BJ (cell line): Measurements from ENCODE around the gene ASTN1. TPM values are rescaled to one million over a fixed set of nuclear protein-coding genes. Genes with fewer than 3 reads are reported as not detected.
A peak's percentile ranks its signal among the peaks of the same experiment; 100 is the strongest.

Experiments
- CTCF ChIA-PET: fragments of 350-600 bp; formaldehyde crosslinking; extraction: SDS; loops from one replicate; lab custom pipeline; 2021; ENCODE audit warnings: antibody characterized with exemption, inconsistent platforms; lab: Yijun Ruan, JAX
- POLR2A ChIA-PET: fragments of 300-600 bp; sonication (Branson Sonifier 250); formaldehyde crosslinking; extraction: SDS; loops from one replicate; lab custom pipeline; 2021; ENCODE audit warnings: antibody characterized with exemption; lab: Charles Lee
- DNase-seq: peaks from one replicate; pipeline ENCODE4 v3.0.0-alpha.2; 2011; ENCODE audit warnings: low read depth
- H3K27me3 ChIP-seq: 2 replicates; pipeline ENCODE4 v1.6.0; 2011; ENCODE audit warnings: low read length; ENCODE audit not compliant: control insufficient read depth, insufficient read depth
- H3K36me3 ChIP-seq: 2 replicates; pipeline ENCODE4 v1.5.1; 2011; ENCODE audit warnings: low read length; ENCODE audit not compliant: control insufficient read depth, insufficient read depth
- H3K4me3 ChIP-seq: 2 replicates; pipeline ENCODE4 v1.5.1; 2011; ENCODE audit warnings: low read depth, mild to moderate bottlenecking, control low read depth, low read length
- CTCF ChIP-seq: IDR thresholded peaks from 2 replicates; pipeline ENCODE4 v1.5.1; 2011; ENCODE audit warnings: low read depth, mild to moderate bottlenecking, control low read depth, inconsistent platforms, low read length, moderate library complexity; ENCODE audit not compliant: insufficient read depth
- polyA plus RNA-seq: library from polyadenylated mRNA; depleted of rRNA; stranded (reverse); fragments of >200 nt; gene quantifications from 2 replicates; pipeline ENCODE4 v1.2.3, GENCODE V29; 2011

The ASTN1 gene
- polyA plus RNA-seq, 1 experiment, result 0.09 TPM

GRCh38 chr1:177165069-177165439 lies 542 bp upstream of the ASTN1 start:
- Histone ChIP-seq H3K27me3 (peaks cover 18% of the 10 kb centered on the region), H3K36me3 (no peaks in the 10 kb centered on the region), H3K4me3 (no peak overlapping the region)
- POLR2A ChIA-PET, result no interaction called here
- no peak for DNase-seq
- TF ChIP-seq CTCF, result no peak
- CTCF ChIA-PET, result interaction anchor here (0.8 to 2.3 kb wide), 3 partner anchors 14 to 267 kb away, joined by 3 to 10 read pairs (median 4); no protein-coding TSS in a partner anchor

- H3K4me3 ChIP-seq, result peak overlapping the region; percentile 31; the same call in 1 of the 2 replicates
- no peaks in the 10 kb centered on the region for H3K36me3 ChIP-seq
- CTCF ChIA-PET, result interaction anchor here (0.8 kb wide), 1 partner anchor 266 kb away, joined by 3 read pairs; no protein-coding TSS in a partner anchor
- TF ChIP-seq CTCF, result no peak
- no peak for DNase-seq
- POLR2A ChIA-PET, result no interaction called here
- peaks cover 17% of the 10 kb centered on the region for H3K27me3 ChIP-seq
These were observed 600 bp downstream of the ASTN1 start for GRCh38 chr1:177163844-177164379.

- Histone ChIP-seq H3K36me3 (no peaks in the 10 kb centered on the region), H3K27me3 (peaks cover 17% of the 10 kb centered on the region), H3K4me3 (no peak overlapping the region)
- CTCF ChIA-PET, result interaction anchor here (1.0 kb wide), 1 partner anchor 20 kb away, joined by 3 read pairs; no protein-coding TSS in a partner anchor
- no peak for DNase-seq
- no peak for TF ChIP-seq CTCF
- POLR2A ChIA-PET, result no interaction called here
These were observed 2.3 kb downstream of the ASTN1 start for GRCh38 chr1:177162243-177162642.

GRCh38 chr1:177146499-177146898 lies 18.0 kb downstream of the ASTN1 start:
- ChIA-PET CTCF (no interaction called here), POLR2A (no interaction called here)
- Histone ChIP-seq H3K36me3 (no peaks in the 10 kb centered on the region), H3K4me3 (no peak overlapping the region), H3K27me3 (no peaks in the 10 kb centered on the region)
- DNase-seq, result no peak
- TF ChIP-seq CTCF, result no peak

GRCh38 chr1:177145106-177146070 lies 19.1 kb downstream of the ASTN1 start:
- ChIA-PET CTCF (no interaction called here), POLR2A (no interaction called here)
- Histone ChIP-seq H3K36me3 (no peaks in the 10 kb centered on the region), H3K4me3 (no peak overlapping the region), H3K27me3 (no peaks in the 10 kb centered on the region)
- no peak for TF ChIP-seq CTCF
- no peak for DNase-seq
